B cell (primary cell): ENCODE data around the gene IRAK2. TPM values are rescaled to one million over a fixed set of nuclear protein-coding genes. Genes with fewer than 3 reads are reported as not detected.

Source experiments
- ATAC-seq: fragments of 200-7000 bp; cut with Tn5 transposase; one replicate; pipeline ENCODE4 v1.10.0; 2021; ENCODE audit warnings: low read depth, mild to moderate bottlenecking, moderate number of reproducible peaks, moderate library complexity
- CTCF ChIA-PET: fragments of 350-600 bp; sonication (Branson Sonifier 250); formaldehyde crosslinking; loops from one replicate; lab custom pipeline; 2021; ENCODE audit warnings: antibody characterized with exemption, inconsistent platforms; lab: Charles Lee
- POLR2A ChIA-PET: fragments of 350-600 bp; sonication (Branson Sonifier 250); formaldehyde crosslinking; loops from one replicate; lab custom pipeline; 2021; ENCODE audit warnings: antibody characterized with exemption; lab: Charles Lee
- DNase-seq: peaks from one replicate; pipeline ENCODE4 v3.0.0; 2013
- H2AFZ ChIP-seq: 2 replicates; pipeline ENCODE4 v1.6.1; 2012; ENCODE audit warnings: mild to moderate bottlenecking, low read depth, low read length; ENCODE audit not compliant: insufficient read depth, poor library complexity, severe bottlenecking
- H3K27ac ChIP-seq, 2 donors: 1 replicate in 1 of 2; 2 replicates in 1 of 2; pipeline ENCODE4 v1.5.1; 2012 to 2013; ENCODE audit warnings: low read length in 2 of 2, mild to moderate bottlenecking in 2 of 2, moderate library complexity in 1 of 2
- H3K27me3 ChIP-seq, 4 experiments: fragments of 200-600 bp in 1 of 4; sonication (generic) in 1 of 4; replicated peaks in 1 of 4; 1 replicate in 2 of 4; 2 replicates in 2 of 4; pipeline versions ENCODE4 v1.6.1 to v1.7.0; 2013 to 2016; ENCODE audit warnings: low read length in 3 of 4, mild to moderate bottlenecking in 2 of 4, mixed read lengths in 1 of 4, moderate library complexity in 1 of 4; ENCODE audit not compliant: insufficient read depth in 4 of 4, control insufficient read depth in 3 of 4; ENCODE audit errors: control extremely low read depth in 1 of 4
- H3K36me3 ChIP-seq, 2 experiments: replicated peaks in 1 of 2; 1 replicate in 1 of 2; 2 replicates in 1 of 2; pipeline versions ENCODE4 v1.6.1 to v1.7.1; 2013; ENCODE audit warnings: low read length in 1 of 2; ENCODE audit not compliant: insufficient read depth in 2 of 2, control insufficient read depth in 1 of 2; ENCODE audit errors: control extremely low read depth in 1 of 2, extremely low read depth in 1 of 2
- H3K4me1 ChIP-seq, 2 donors: fragments of 200-600 bp in 1 of 2; sonication (generic) in 1 of 2; 1 replicate in 1 of 2; 2 replicates in 1 of 2; pipeline versions ENCODE4 v1.5.1 to v1.6.1; 2013 to 2017; ENCODE audit warnings: low read length in 2 of 2; ENCODE audit not compliant: control insufficient read depth in 2 of 2, insufficient read depth in 2 of 2
- H3K4me2 ChIP-seq: replicated peaks from 2 replicates; pipeline ENCODE3; 2012; ENCODE audit warnings: mild to moderate bottlenecking, low read depth, low read length; ENCODE audit not compliant: poor library complexity, severe bottlenecking
- H3K4me3 ChIP-seq, 5 experiments: fragments of 200-600 bp in 1 of 5; sonication (generic) in 1 of 5; 1 replicate in 3 of 5; 2 replicates in 2 of 5; pipeline versions ENCODE4 v1.5.1 to v1.7.0; 2011 to 2016; ENCODE audit warnings: low read length in 4 of 5, mild to moderate bottlenecking in 4 of 5, low read depth in 2 of 5, control low read depth in 1 of 5, moderate library complexity in 1 of 5; ENCODE audit not compliant: insufficient read depth in 1 of 5; ENCODE audit errors: control extremely low read depth in 1 of 5, extremely low read depth in 1 of 5
- H3K79me2 ChIP-seq: fragments of 200-600 bp; sonication (generic); one replicate; pipeline ENCODE4 v1.6.0; 2016; ENCODE audit warnings: low read length; ENCODE audit not compliant: control insufficient read depth, insufficient read depth
- H3K9ac ChIP-seq: fragments of 200-600 bp; sonication (generic); 2 replicates; pipeline ENCODE4 v1.6.1; 2017; ENCODE audit warnings: mild to moderate bottlenecking, low read length, moderate library complexity
- H3K9me3 ChIP-seq, 3 donors: one replicate each; pipeline versions ENCODE4 v1.6.1 to v1.7.1; 2013; ENCODE audit warnings: low read length in 2 of 3; ENCODE audit not compliant: control insufficient read depth in 2 of 3, insufficient read depth in 1 of 3; ENCODE audit errors: control extremely low read depth in 1 of 3
- H4K20me1 ChIP-seq: 2 replicates; pipeline ENCODE4 v1.6.0; 2012; ENCODE audit warnings: mild to moderate bottlenecking, low read length; ENCODE audit not compliant: insufficient read depth, control insufficient read depth, poor library complexity, severe bottlenecking
- H3K27ac Mint-ChIP-seq: one replicate; pipeline ENCODE4 v1.8.0; 2021; ENCODE audit warnings: mixed read lengths
- H3K27me3 Mint-ChIP-seq: one replicate; pipeline ENCODE4 v1.8.0; 2021; ENCODE audit warnings: mixed read lengths
- H3K4me1 Mint-ChIP-seq: one replicate; pipeline ENCODE4 v1.8.0; 2021; ENCODE audit warnings: mixed read lengths
- H3K4me3 Mint-ChIP-seq: one replicate; pipeline ENCODE4 v1.8.0; 2021; ENCODE audit warnings: mixed read lengths
- H3K9me3 Mint-ChIP-seq: one replicate; pipeline ENCODE4 v1.8.0; 2022; ENCODE audit warnings: mixed read lengths; ENCODE audit not compliant: insufficient read depth
- CTCF ChIP-seq: fragments of 200-600 bp; IDR thresholded peaks from one replicate; pipeline ENCODE4 v1.8.0; 2022; ENCODE audit warnings: antibody characterized with exemption, mild to moderate bottlenecking
- EZH2 ChIP-seq: IDR thresholded peaks from 2 replicates; pipeline ENCODE4 v1.6.1; 2012; ENCODE audit warnings: borderline replicate concordance, low read depth, mild to moderate bottlenecking, moderate library complexity, low read length; ENCODE audit not compliant: insufficient read depth, poor library complexity, severe bottlenecking
- WGBS: methylation state at CpG from one replicate; pipeline ENCODE4 v1.1.5; 2013; ENCODE audit warnings: missing lambda C conversion rate; ENCODE audit not compliant: insufficient coverage; 5-methylcytosine and 5-hydroxymethylcytosine counted together
- intact Hi-C: fragments of 100-400 bp; cut with micrococcal nuclease; formaldehyde crosslinking; loops from one replicate; pipeline ENCODE4 v1.10.0; 2022
- polyA plus RNA-seq: library from polyadenylated mRNA; depleted of rRNA; stranded (reverse); fragments of >200 nt; gene quantifications from 2 replicates; pipeline ENCODE4 v1.2.3, GENCODE V29; 2012
- total RNA-seq, 2 donors: library from RNA; stranded (reverse); fragments of 120-200 nt in 1 of 2; gene quantifications; 1 replicate in 1 of 2; 2 replicates in 1 of 2; pipeline versions ENCODE4 v1.2.3 to v1.2.4, GENCODE V29; 2013 to 2022

The IRAK2 gene
- total and polyA plus RNA-seq, 2 donors (not counting 1 experiment from before 2014, with no cell fraction given), result 11.8 to 23.2 TPM

- Histone ChIP-seq H3K9me3 (no peaks in the 10 kb centered on the region), H3K79me2 (peaks cover 64% of the 10 kb centered on the region), H3K27me3 (no peaks in the 10 kb centered on the region), H3K36me3 (no peaks in the 10 kb centered on the region), H4K20me1 (no peaks in the 10 kb centered on the region), H3K4me1 (peaks cover 95 to 99% of the 10 kb centered on the region in 2 donors), H3K4me2 (peak overlapping the region; percentile 61), H3K4me3 (peak overlapping the region in 1 of 5 experiments; percentile 53), H3K27ac (peak overlapping the region; percentile 84 to 95), H2AFZ (peak overlapping the region; percentile 64), H3K9ac (peak overlapping the region; percentile 53)
- POLR2A ChIA-PET, result interaction anchor here (0.6 to 3.8 kb wide), 11 partner anchors 8 to 263 kb away, joined by 3 to 16 read pairs (median 5); partner anchors contain the start of gene TATDN2
- H3K4me1 Mint-ChIP-seq, result peaks cover 87% of the 10 kb centered on the region
- H3K9me3 Mint-ChIP-seq, result no peaks in the 10 kb centered on the region
- DNase-seq, result no peak
- ATAC-seq, result no peak
- WGBS, result 73% methylated on average over 10 of the region's 14 CpGs
- peak overlapping the region; percentile 75 for H3K4me3 Mint-ChIP-seq
- H3K27me3 Mint-ChIP-seq, result no peaks in the 10 kb centered on the region
- CTCF ChIA-PET, result interaction anchor here (0.7 to 4.8 kb wide), 15 partner anchors 10 to 261 kb away, joined by 3 to 44 read pairs (median 4); partner anchors contain the start of genes CRELD1 and IRAK2
- H3K27ac Mint-ChIP-seq, result peak overlapping the region; percentile 96
- intact Hi-C loops, result loop anchor here (1.0 to 2.0 kb wide), 4 partner anchors 13 to 55 kb away; partner anchors contain the start of genes IRAK2 and TATDN2
- TF ChIP-seq EZH2 (no peak), CTCF (no peak)
These were observed 29.1 kb downstream of the IRAK2 start for GRCh38 chr3:10193692-10194327.
